Measurements from ENCODE around the gene RNH1. TPM values are rescaled to one million over a fixed set of nuclear protein-coding genes. Genes with fewer than 3 reads are reported as not detected.

Gene RNH1
- total and polyA plus RNA-seq, 10 of the 15 experiments (the other 5 are each of a cell fraction or from before 2014, with no cell fraction given), result 2.3 to 162 (median 72.1) TPM

- TF ChIP-seq ATF2 (IDR thresholded peaks at IDR 0.05; ENCODE audit: low read length) (no peak), REST (IDR thresholded peaks at IDR 0.05; ENCODE audit: low read depth, low read length) (no peak), BACH1 (IDR thresholded peaks at IDR 0.05; ENCODE audit: borderline replicate concordance) (peak; percentile 68; the same call in 1 of the 2 replicates), ZBTB40 (IDR thresholded peaks at IDR 0.05; ENCODE audit: borderline replicate concordance) (peak; percentile 74; the same call in 1 of the 2 replicates), ZBTB33 (IDR thresholded peaks at IDR 0.05) (no peak), EGR1 (IDR thresholded peaks at IDR 0.05; ENCODE audit: borderline replicate concordance in 1 of 2, low read depth in 2 of 2, low read length in 2 of 2) (peak in 1 of 2 experiments; percentile 53; a peak in 1 of 3 replicates), DPF2 (IDR thresholded peaks at IDR 0.05) (peak; percentile 51), HDGF (IDR thresholded peaks at IDR 0.05) (no peak), SP1 (IDR thresholded peaks at IDR 0.05; ENCODE audit: low read depth, low read length) (peak; percentile 74), JUNB (IDR thresholded peaks at IDR 0.05) (no peak), NRF1 (conservative IDR thresholded peaks at IDR 0.05; ENCODE audit: low read depth, low read length) (peak; percentile 73), PAX8 (IDR thresholded peaks at IDR 0.05) (no peak), BCL11A (IDR thresholded peaks at IDR 0.05; ENCODE audit: low read depth, low read length) (no peak), EED (IDR thresholded peaks at IDR 0.05; ENCODE audit: low read depth) (peak; percentile 52; the same call in 1 of the 2 replicates), POU2F2 (IDR thresholded peaks at IDR 0.05; ENCODE audit: borderline replicate concordance, low read depth, low read length) (peak; percentile 63; the same call in 2 of the 3 replicates), BMI1 (IDR thresholded peaks at IDR 0.05; ENCODE audit: borderline replicate concordance) (no peak), HDAC6 (IDR thresholded peaks at IDR 0.05; ENCODE audit: unreplicated experiment) (peak; percentile 86)
Observed at GRCh38 chr11:506238-506994, 626 bp downstream of the RNH1 start (continued).
